Forelimb muscle (tissue), 1 donor: ENCODE measurements around the gene ZDHHC14. TPM values are rescaled to one million over a fixed set of nuclear protein-coding genes. Genes with fewer than 3 reads are reported as not detected.
A peak's percentile ranks its signal among the peaks of the same experiment; 100 is the strongest.
"Not testable (repeated sequence)": the region's sequence is repeated elsewhere in the genome, so short reads cannot be mapped to it uniquely, and the experiment has no call there.

Source experiments
- DNase-seq: peaks from one replicate; pipeline ENCODE4 v3.0.0-alpha.2; 2013; ENCODE audit warnings: low read depth
- polyA plus RNA-seq: library from polyadenylated mRNA; unstranded; fragments of 120-200 nt; gene quantifications from one replicate; pipeline ENCODE4 v1.2.1, GENCODE V29; 2013; ENCODE audit not compliant: insufficient read length

The ZDHHC14 gene
- polyA plus RNA-seq, 1 donor = 4.1 TPM

DNA sequence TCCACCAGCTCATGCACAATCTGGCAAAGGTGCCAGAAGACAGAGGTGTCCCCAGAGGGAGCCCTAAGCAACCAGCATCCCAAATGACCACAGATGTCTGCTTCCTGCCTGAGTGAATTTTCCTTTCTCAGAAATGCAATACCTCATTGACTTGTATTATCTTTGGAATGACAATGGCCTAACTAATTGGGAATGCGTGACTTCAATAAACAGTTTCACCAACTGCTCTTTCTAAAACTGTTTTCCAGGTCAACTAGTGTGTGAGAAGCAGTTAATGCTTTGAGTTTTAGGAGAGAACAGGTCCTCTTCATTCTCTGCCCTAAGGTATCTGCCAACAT lies 333.1 kb downstream of the ZDHHC14 start:
- DNase-seq = no peak

DNA sequence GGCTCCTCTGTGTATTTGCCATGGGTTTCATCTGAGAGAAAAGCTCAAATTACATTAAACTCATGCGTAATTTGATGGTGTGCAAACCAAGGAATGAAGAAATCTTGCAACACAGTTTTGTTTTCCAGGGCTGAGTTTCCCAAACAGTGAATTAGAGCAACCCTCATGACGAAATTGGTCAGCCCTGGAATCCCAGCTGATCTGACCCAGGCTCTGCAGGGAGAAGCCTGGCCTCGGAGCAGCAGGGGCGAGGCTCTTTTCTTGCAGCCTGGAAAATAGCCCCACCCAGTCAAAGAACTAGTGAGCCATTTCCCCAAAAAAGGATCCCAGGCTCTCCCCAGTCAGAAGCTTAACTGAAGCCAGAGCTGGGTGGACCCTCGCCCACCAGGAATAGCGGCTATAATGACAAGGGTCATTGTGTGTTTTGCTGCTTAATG lies 334.8 kb downstream of the ZDHHC14 start:
- peak; percentile 60 for DNase-seq

DNA sequence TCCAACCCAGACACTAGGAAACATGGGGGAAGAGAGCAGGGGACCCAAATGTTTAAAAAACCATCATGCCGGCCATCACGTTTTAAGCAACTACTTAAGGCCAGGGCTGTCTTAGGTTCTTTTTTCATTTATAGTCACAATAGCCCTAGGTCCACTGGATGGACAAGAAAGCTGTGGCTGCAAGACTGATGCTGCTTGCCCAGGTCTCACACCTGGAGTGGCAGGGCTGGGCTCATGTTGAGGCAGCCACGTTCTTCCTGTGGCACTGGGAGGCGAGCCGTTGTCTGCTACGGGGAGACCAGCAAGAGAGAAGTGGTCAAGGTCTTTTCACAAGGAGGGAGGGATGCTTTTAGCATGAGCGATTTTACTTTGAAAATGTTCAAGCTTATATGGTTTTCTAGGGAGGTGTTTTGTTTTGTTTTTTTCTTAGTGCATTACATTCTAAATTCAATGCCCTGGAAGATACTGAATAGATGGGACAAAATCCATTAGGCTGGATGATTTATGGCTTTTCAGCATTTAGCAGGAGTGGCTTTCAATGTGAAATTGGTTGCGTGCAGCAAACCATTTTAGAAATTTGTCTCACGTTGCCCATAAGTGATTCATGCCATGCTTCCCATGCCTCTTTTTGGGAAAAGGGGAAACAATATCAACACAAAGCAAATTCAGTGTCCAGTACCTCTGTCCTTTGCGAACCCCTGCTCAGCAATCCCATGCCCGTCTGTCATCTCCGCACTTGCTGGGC lies 335.4 kb downstream of the ZDHHC14 start:
- no peak for DNase-seq

DNA sequence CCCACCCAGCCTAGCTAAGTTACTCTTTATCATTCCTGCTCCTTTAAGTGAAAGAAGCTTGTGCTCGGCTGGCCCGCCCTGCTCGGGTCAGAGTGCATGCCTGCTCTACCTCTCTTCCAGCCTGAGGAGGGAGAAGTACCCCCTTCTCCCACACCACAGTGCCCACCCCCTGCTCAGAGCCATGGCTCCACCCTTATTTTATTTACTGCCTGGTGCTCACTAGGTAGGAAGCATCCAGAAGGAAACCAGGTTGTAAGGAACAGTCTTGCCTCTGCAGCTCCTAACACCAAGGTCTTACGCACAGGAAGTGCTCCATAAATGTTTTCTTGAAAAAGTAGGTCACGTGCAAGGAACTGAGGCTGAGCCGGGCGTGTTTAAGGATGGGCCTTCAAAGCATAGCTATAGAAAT lies 336.4 kb downstream of the ZDHHC14 start:
- no peak for DNase-seq

DNA sequence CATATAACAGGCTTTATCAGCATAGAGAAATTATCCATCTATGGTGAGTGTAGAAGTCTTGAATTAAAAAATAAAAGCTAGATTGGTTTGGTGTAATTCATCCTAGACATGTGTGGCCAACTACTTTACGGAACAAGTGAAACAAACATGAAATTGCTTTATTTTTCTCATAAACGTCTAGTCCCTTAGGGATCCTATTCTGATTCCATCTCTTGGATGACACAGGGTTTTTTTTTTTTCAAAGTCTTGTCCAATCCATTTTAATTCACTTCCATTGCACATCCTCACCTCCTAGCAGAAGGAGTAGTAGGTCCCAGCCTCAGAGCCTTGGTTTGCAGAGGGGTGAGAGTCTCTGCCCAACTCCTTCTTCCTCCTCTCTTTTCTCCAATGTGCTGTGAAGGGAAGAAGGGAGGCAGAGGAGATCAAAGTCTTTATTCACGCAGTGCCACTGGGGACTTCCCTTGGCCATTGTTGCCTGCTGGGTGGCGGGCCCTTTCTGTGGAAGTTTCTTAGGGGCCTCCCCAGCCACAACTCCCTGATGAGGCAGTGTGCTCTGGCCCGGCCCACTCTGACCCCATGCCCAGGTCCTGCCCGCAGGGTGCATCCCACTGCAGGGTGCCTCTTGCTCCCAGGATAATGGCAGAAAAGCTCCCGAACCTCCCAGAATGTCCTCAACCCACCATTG lies 337.7 kb downstream of the ZDHHC14 start:
- no peak for DNase-seq

DNA sequence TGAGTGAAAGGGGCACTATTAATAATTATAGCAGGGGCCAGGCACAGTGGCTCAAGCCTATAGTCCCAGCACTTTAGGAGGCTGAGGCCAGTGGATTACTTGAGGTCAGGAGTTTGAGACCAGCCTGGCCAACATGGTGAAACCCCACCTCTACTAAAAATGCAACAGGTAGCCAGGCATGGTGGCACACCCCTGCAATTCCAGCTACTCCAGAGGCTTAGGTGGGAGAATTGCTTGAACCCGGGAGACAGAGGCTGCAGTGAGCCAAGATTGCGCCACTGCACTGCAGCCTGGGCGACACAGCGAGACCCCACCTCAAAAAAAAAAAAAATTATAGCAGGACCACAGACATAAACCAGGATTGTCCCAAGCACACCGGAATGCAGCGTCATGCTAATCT lies 340.0 kb downstream of the ZDHHC14 start:
- DNase-seq = not testable (repeated sequence)

DNA sequence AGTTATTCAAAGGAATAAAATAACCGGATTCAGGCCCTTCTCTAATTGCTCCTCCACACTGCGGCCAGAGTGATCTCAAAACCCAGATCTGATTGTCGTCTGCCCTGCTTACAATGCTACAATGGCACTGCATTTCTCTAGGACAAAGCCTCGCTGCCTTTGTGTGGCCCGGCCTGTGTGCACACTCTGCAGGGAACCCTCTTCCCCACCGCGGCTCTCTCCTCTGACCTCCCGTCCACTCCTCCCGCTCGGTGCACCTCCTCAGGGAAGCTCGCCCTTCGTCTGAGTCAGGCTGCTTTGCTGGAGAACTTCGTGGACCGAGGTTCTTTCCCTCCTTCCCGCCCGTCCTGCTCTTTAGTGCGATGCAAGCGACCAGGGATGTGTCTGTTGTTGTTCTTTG lies 340.4 kb downstream of the ZDHHC14 start:
- no peak for DNase-seq

DNA sequence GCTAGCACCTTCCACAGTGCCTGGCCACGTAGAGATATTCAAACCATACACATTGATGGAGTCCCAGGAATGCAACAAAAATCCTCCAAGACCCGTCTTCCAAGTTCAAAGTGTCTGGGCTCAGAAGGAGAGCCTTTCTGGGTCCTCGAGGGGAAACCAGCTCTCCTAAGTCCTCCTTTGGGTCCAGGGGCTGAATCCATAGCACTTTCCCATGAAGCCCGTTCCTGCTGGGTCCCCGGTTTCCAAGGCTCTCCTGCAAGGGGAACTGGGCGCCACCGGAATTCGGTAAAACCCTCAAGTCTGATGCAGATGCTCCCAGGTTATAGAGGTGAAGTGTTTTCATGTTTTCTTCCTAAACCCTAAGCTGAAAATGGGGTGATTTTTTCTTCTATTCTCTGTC lies 340.8 kb downstream of the ZDHHC14 start:
- no peak for DNase-seq

DNA sequence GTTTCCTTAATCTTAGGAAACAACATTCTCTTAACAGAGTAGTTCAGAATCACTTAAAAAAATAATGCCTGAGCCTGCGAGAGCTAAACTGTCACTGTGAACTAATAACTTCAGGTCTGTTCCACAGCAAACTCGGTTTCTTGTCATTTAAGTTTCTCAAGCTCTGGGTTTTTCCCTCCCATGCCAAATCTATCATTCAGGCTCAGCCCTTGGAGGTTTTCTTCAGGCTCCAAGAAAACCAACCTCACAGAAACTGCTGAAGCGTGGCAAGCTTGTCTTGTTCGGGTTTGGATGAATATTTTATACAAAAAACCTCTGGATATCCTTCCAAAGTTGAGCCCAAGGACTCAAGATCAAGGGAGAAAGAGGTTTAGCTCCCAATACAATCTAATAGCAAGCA lies 342.4 kb downstream of the ZDHHC14 start:
- DNase-seq = no peak

DNA sequence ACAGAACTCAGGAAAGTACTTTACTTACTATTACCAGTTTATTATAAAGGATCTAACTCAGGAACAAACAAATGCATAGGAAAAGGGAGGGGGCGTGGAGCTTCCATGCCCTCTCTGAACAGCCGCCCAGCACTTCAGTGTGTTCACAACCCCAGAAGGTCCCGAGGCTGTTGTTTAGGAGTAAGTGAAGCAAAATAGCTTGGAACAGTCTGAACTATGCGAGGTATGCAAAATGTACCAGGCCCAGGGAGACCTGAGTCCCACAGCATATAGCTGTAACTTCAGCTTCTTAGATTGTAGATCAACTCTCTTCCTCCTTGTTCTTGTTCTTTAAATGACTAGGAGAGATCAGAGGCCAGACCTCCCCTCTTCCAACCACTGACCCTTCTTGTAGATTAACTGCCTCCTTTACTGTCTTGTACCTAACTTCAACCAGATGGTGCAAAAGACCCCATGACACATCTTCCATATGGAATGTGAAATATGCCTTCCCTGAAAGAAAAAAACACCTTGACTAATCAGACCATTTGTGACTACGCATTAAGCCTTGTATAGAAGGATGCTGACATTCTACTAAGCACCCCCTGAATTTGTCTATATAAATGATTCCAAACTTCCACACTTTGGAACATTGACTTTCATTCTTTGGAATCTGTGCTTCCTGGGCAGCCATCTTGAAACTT lies 343.3 kb downstream of the ZDHHC14 start:
- no peak for DNase-seq

DNA sequence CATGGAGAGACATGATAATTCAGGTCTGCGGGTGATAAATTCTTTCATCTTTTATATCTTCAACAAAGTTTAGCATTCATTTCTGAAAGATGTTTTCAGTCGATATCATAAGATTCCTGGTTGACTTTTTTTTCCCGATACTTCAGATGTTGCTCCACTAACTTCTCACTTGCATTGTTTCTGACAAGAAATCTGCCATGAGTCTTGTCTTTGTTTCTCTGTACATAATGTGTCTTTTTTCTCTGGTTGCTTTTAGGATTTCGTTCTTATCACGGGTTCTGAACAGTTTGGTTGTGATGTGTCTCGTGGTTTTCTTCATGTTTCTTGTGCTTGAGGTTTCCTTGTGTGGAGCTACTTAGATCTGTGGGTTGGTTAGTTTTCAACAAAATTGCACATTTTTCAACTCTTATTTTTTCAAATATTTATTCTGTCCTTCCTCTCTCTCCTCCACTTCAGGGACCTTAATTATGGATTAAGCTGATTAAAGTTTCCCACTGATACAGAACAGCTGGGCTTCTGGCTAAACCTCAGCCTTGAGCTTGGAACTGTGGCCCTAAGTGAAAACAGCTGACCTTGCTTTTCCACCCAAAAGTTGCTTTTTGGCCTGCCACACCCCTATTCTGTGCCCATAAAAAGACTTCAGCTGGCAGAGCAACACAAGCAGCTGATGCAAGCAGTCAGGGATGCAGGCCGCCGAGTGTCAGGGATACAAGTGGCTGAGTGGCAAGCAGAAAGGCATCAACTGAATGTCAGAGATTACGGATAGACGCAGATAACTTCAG lies 344.2 kb downstream of the ZDHHC14 start:
- DNase-seq = no peak

DNA sequence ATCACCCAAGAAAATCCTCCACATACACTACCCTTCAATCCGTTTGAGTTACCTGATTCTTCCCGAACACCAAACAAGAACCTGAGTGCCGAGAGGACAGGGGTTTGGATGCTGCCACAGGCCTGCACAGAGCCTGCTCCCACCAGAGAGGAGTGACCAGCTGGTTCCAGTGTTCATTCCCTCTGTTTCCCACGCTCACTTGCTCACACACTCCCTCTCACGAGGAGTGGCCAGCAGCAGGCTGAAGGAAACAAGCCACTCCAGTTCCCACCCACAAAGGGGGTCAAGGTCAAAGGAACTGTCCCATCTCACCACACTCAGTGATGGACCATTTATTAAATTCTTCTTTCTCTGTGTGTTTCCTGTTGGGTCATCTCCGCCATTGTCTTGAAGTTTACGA lies 344.8 kb downstream of the ZDHHC14 start:
- DNase-seq = no peak

DNA sequence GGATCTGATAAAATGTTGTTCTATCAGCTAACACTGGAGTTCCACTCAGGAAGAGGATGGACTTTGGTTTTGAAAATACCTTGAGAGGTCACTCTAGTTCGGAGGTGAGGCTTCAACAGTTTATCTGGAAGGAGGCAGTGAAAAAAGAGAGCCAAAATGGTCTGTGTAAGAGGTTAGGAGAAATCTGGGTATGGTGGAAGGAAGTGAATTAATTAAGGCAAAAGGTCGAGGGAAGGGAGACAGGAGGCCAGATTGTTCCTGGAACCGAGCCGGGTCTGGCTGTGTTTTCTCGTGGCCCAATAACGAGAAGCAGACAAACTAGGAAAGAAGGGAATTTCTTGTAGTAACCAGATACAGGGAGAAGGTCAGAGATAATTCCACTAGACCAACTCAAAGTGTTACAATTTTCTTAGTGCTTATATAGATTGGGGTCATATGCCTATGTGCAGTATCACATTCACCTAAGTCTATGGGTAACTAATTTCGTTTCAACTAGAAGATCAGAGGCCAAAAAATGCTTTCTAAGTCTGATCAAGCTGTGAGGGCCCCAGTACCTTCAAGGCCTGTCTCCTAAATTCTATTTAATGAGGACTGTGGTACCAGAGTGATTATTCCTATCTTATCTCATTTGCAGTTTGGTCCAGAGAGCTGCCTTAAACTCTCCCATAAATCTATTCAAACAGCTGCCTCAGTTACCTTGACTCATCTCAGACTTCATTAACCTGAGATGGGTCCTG lies 346.1 kb downstream of the ZDHHC14 start:
- DNase-seq = no peak

Other genes with a start within 250 kb of the ZDHHC14 start
- 10.2 TPM for gene TMEM242, start 57.7 kb upstream of the ZDHHC14 start, polyA plus RNA-seq